Measurements from ENCODE around the gene DLGAP1. TPM values are rescaled to one million over a fixed set of nuclear protein-coding genes. Genes with fewer than 3 reads are reported as not detected.

Gene DLGAP1
- total and polyA plus RNA-seq, 2 of the 13 experiments (the other 11 are each of a cell fraction or from before 2014, with no cell fraction given), result 0.01 TPM; not detected in 1

GRCh38 chr18:4405965-4406364, 49.1 kb downstream of the DLGAP1 start:
- no peak overlapping the region for H3K4me3 ChIP-seq (replicated peaks in 1 of 3; ENCODE audit: insufficient read depth in 1 of 3, low read depth in 2 of 3, low read length in 3 of 3)
- H3K9ac ChIP-seq (ENCODE audit: insufficient read depth, low read depth, low read length), result no peak overlapping the region
- TF ChIP-seq CAMTA2 (CRISPR knock-in tag; IDR thresholded peaks at IDR 0.05; ENCODE audit: borderline replicate concordance) (no peak), SMAD9 (CRISPR knock-in tag; IDR thresholded peaks at IDR 0.05) (no peak), ZNF772 (CRISPR knock-in tag; IDR thresholded peaks at IDR 0.05) (no peak), GZF1 (CRISPR knock-in tag; IDR thresholded peaks at IDR 0.05) (no peak), MTF1 (CRISPR knock-in tag; IDR thresholded peaks at IDR 0.05) (no peak), ZNF879 (CRISPR knock-in tag; IDR thresholded peaks at IDR 0.05) (no peak)
- H3K36me3 ChIP-seq (replicated peaks in 1 of 2; ENCODE audit: control insufficient read depth in 1 of 2, insufficient read depth in 2 of 2, low read length in 2 of 2), result no peaks in the 10 kb centered on the region
- 26% methylated on average over 5 of the region's 5 CpGs for WGBS (ENCODE audit: low lambda C conversion rate)
- DNase-seq (ENCODE audit: low spot score) (no peak), FAIRE-seq (no peak), ATAC-seq (no peak)
- no peaks in the 10 kb centered on the region for H3K79me2 ChIP-seq (ENCODE audit: insufficient read depth, low read length)
- intact Hi-C loops (cut with micrococcal nuclease; ENCODE audit: unreplicated experiment) (no loop called here), in situ Hi-C loops (cut with HindIII; ENCODE audit: extremely low pct_ligation_motif_present, low pct_unique_long_range_greater_than_20kb) (no loop called here)
- no peak overlapping the region for H3K4me2 ChIP-seq (ENCODE audit: low read depth, low read length)
- H4K20me1 ChIP-seq (ENCODE audit: insufficient read depth, low read length), result no peaks in the 10 kb centered on the region
- no peak overlapping the region for H2AFZ ChIP-seq (ENCODE audit: low read length)
- no peaks in the 10 kb centered on the region for H3K9me3 ChIP-seq (ENCODE audit: low read length)
- POLR2A ChIA-PET, result no interaction called here
- no peaks in the 10 kb centered on the region for H3K27me3 ChIP-seq (ENCODE audit: control insufficient read depth in 1 of 2, insufficient read depth in 2 of 2, low read length in 2 of 2)
- H3K4me1 ChIP-seq (ENCODE audit: insufficient read depth, low read length), result no peaks in the 10 kb centered on the region
- H3K27ac ChIP-seq (ENCODE audit: extremely low read length, insufficient read depth, low read length), result no peak overlapping the region
- CTCF ChIA-PET (ENCODE audit: low intra/inter-chr PET ratio, low total read pairs), result no interaction called here
- no TSS peak for BruUV-seq (replicated peaks)

GRCh38 chr18:4403836-4404235, 51.3 kb downstream of the DLGAP1 start:
- no peak overlapping the region for H3K27ac ChIP-seq (ENCODE audit: extremely low read length, insufficient read depth, low read length)
- H3K4me3 ChIP-seq (replicated peaks in 1 of 3; ENCODE audit: insufficient read depth in 1 of 3, low read depth in 2 of 3, low read length in 3 of 3), result no peak overlapping the region
- WGBS (ENCODE audit: low lambda C conversion rate), result 0% methylated on average over 1 of the region's 1 CpG
- no peak overlapping the region for H3K9ac ChIP-seq (ENCODE audit: insufficient read depth, low read depth, low read length)
- H3K79me2 ChIP-seq (ENCODE audit: insufficient read depth, low read length), result no peaks in the 10 kb centered on the region
- H3K36me3 ChIP-seq (replicated peaks in 1 of 2; ENCODE audit: control insufficient read depth in 1 of 2, insufficient read depth in 2 of 2, low read length in 2 of 2), result no peaks in the 10 kb centered on the region
- H2AFZ ChIP-seq (ENCODE audit: low read length), result no peak overlapping the region
- FAIRE-seq, result no peak
- no peaks in the 10 kb centered on the region for H3K4me1 ChIP-seq (ENCODE audit: insufficient read depth, low read length)
- ATAC-seq, result no peak
- H4K20me1 ChIP-seq (ENCODE audit: insufficient read depth, low read length), result no peaks in the 10 kb centered on the region
- POLR2A ChIA-PET, result no interaction called here
- no peak overlapping the region for H3K4me2 ChIP-seq (ENCODE audit: low read depth, low read length)
- intact Hi-C loops (cut with micrococcal nuclease; ENCODE audit: unreplicated experiment), result no loop called here
- no peaks in the 10 kb centered on the region for H3K27me3 ChIP-seq (ENCODE audit: control insufficient read depth in 1 of 2, insufficient read depth in 2 of 2, low read length in 2 of 2)
- DNase-seq (ENCODE audit: low spot score), result no peak
- CTCF ChIA-PET (ENCODE audit: low intra/inter-chr PET ratio, low total read pairs), result no interaction called here
- in situ Hi-C loops (cut with HindIII; ENCODE audit: extremely low pct_ligation_motif_present, low pct_unique_long_range_greater_than_20kb), result no loop called here
- no peaks in the 10 kb centered on the region for H3K9me3 ChIP-seq (ENCODE audit: low read length)
- no TSS peak for BruUV-seq (replicated peaks)
- no peak for TF ChIP-seq ZNF33A (CRISPR knock-in tag; IDR thresholded peaks at IDR 0.05; ENCODE audit: borderline replicate concordance)
- no peak for TF ChIP-seq ZBTB42 (CRISPR knock-in tag; IDR thresholded peaks at IDR 0.05)
- TF ChIP-seq FOSL1 (CRISPR knock-in tag; IDR thresholded peaks at IDR 0.05; ENCODE audit: borderline replicate concordance), result no peak
- no peak for TF ChIP-seq IKZF4 (CRISPR knock-in tag; IDR thresholded peaks at IDR 0.05; ENCODE audit: borderline replicate concordance, low read depth, not compliant biosample characterization)
- TF ChIP-seq SMARCE1 (IDR thresholded peaks at IDR 0.05; ENCODE audit: borderline replicate concordance), result no peak
- no peak for TF ChIP-seq SP5 (CRISPR knock-in tag; IDR thresholded peaks at IDR 0.05; ENCODE audit: borderline replicate concordance, low read depth)
- TF ChIP-seq SP2 (CRISPR knock-in tag; IDR thresholded peaks at IDR 0.05), result no peak
- no peak for TF ChIP-seq SIX4 (CRISPR knock-in tag; IDR thresholded peaks at IDR 0.05)
- TF ChIP-seq AFF4 (CRISPR knock-in tag; IDR thresholded peaks at IDR 0.05), result no peak
- TF ChIP-seq GLI4 (CRISPR knock-in tag; IDR thresholded peaks at IDR 0.05; ENCODE audit: borderline replicate concordance), result no peak
- TF ChIP-seq ZNF564 (CRISPR knock-in tag; IDR thresholded peaks at IDR 0.05), result no peak

Data from HepG2 (cell line).